ENCODE results near the gene OLFML2A.

OLFML2A gene

DNA sequence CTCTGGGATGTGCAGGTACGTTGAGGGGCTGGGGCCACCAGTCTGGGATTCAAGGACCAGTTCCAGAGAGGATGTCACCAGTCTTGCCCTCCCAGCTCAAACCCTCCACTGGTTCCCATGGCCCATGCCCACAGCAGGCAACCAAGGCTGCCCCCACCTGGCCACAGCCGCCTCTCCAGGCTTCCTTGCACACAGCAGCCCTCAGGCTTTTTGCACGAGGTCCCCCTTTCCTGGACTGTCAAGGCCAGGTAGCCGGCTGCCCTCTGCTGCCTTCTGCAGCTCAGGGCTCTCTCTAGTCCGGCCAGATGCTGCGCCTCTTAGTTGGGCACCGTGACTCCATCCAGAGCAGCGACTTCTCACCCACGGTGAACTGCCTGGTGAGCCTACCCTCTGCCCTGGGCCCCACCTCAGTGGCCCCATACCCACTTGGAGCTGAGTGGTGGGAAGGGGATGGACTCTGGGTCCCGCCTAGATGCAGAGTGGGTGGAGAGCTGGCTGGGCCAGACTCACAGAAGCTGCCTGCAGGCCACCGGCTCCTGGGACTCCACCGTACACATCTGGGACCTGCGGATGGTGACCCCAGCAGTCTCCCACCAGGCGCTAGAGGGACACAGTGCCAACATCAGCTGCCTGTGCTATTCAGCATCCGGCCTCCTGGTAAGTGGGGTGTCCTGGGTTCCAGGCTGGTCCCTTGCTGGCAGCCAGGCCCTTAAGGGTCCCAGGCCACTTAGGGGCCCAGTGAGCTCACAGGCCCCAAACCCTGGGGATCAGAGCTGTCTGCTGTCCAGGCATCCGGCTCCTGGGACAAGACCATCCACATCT lies 79.2 kb downstream of the OLFML2A start:
- DNase-seq: peak; percentile 36

- DNase-seq: no peak
These were observed 80.7 kb downstream of the OLFML2A start for GRCh38 chr9:124857533-124858162.

DNA sequence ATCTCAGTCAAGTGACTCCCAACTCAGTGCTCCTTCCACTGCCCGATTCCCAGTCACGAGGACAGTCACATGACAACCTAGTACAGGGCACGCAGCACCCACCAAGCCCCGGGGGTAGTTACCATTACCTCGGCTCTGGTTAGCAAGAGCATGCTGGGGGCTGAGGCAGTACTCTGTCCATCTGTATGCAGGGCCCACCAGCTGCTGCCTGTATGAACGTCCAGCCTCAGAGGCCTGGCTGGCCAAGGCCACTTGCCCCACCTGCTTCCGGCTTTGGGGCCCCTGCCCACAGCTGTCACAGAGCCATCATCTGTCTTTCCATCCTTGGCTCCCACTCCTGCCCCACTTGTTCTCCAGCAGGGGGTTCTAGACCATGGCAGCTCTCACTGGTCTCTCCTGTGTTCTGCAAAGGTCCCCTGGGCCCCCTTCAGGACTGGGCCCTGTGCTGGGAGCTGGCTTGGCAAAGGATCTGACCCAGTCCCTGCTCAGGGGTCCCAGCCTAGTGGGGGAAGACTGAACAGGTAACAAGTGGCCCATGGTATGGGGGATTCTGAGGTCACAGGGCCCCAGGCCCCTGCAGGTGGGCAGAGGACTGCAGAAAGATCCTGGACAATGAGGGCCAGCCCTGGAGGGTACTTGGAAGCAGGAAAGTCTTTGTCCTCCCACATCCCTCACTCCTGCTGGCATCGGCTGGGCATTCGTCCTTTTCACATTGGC lies 81.6 kb downstream of the OLFML2A start:
- no peak for DNase-seq

GRCh38 chr9:124859803-124860581 lies 83.1 kb downstream of the OLFML2A start:
- DNase-seq: no peak

GRCh38 chr9:124860582-124861341 lies 83.8 kb downstream of the OLFML2A start:
- no peak for DNase-seq

GRCh38 chr9:124861342-124862229 lies 84.7 kb downstream of the OLFML2A start, which contains the start of the genes ARPC5L and RPL35:
Gene ARPC5L, plus strand, starts transcription at chr9:124862130. Its CDS starts 7,161 bp downstream, at chr9:124869291.
Gene RPL35, minus strand, starts transcription at chr9:124861957. Its CDS starts 45 bp downstream, at chr9:124861912.
- DNase-seq: peak; percentile 93

DNA sequence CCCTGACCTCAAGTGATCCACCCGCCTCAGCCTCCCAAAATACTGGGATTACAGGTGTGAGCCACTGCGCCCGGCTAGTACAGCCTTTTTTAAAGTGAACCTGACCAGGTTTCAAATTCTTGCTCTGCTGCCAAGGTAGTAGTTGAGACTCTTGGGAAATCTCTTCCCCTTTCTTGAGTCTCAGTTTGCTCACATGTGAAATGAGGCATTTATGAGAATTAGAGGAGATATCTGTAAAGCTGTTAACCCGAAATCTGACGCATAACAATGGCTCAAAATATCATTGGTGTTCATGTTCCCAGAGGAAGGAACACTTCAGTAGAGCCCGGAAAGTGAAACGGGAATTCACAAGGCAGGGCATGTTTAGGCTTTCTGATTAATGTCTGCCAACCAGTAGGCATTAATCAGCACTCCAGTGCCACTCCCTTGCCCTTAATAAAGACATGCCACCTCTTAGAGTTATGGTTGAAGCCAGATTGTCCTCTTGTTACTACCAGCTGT lies 86.5 kb downstream of the OLFML2A start:
- no peak for DNase-seq

Measured in HCEC 1CT (cell line).